Activated CD8-positive, alpha-beta memory T cell treated with anti-CD3 and anti-CD28 coated beads for 1 hour (primary cell): Measurements from ENCODE around the gene C11orf68.
"Not testable (repeated sequence)": the region's sequence is repeated elsewhere in the genome, so short reads cannot be mapped to it uniquely, and the experiment has no call there.

Source experiments
- DNase-seq, 2 donors: peaks; one replicate each; pipeline ENCODE4 v3.0.0-alpha.2; 2020; ENCODE audit warnings: low read depth in 1 of 2; ENCODE audit errors: extremely low read depth in 1 of 2

C11orf68 gene

DNA sequence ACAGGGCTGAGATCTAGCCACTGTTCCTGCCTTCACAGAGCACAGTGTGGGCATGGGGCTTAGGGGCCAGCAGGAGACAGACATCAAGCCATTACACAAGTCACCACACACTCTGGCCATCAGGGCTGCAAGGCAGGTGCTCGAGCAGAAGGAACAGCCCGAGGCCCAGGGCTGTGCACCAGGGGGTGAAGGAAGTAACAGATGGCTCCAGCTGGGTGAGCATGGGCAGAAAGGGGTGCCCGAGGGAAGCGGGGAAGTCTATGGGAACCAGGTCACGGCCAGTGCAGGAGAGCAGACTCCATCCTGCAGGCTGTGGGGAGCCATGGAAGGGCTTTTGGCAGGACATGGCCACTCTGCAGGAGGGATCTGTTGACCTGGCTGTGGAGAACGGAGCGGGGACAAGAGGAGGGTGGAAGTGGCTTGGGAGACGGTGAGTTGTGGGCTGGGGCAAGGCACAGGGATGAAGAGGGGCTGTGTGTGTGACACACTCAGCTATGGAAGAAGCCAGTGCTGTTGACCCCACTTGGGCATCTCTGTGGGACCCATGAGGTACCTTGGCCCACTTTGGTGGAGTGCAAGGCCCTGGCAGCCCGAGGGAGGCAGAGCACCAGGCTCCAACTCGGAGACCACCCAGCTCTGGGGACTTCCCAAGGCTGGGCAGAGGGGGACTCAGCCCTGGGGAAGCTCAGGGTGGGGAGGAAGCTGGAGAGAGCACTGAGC is 3.6 kb downstream of the C11orf68 start:
- DNase-seq, result no peak

DNA sequence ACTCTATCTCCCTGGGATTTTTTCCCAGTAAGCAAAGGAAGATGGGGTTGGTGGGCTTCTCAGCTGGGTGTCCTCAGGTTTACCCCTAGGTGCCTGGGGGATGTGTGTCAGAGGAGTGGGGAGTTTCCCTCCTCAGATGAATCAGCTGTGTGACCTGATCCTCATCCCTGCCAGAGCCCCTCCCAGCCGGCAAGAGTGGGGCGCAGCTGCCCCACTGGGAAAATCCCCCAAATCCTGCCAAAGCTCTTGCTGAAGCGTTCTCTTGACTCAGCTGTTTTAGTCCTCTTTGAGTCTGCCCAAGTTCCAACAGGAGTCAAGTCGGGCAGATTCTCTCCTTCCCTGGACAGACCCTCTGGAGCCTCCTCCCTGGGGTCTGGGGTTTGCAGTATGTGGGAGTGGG is 6.0 kb downstream of the C11orf68 start:
- no peak for DNase-seq

DNA sequence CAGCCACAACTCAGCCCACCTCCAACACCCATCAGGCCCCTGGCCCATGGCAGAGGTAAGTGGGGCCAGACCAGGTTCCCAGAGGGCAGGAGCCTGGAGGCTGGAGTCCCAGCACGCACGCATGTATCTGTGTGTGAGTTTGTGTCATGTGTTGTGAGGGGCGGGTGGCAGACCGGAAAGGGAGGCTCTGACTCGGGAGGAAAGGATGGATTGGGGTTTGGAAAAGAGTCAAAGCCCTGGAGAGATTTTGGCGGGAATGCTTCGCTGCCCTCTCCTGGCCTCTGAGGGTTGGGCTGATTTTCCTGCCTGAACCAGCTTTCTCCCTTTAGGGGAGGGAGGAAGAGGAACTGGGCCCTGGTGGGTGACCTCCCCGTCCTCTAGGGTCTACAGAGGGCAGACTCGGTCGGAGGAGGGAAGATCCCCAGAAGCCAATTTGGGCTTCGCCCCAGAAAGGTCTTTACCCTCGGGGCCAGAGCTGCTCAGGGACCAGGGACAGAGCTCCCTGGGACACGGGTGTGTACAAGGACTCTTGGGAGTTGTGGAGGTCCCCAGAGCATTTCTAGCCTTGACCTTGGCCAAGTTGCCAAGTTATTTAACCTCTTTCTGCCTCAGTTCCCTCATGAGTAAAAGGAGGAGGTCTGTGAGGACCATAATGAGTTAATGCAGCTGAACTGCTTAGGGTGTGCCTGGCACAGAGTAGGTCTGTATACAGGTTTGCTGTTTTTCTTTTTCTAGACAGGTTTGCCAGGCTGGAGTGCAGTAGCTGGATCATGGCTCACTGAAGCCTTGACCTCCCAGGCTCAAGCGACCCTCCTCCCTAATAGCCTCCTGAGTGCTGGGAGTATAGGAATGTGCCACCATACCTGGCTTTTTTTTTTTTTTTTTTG is 6.9 kb downstream of the C11orf68 start:
- no peak for DNase-seq

DNA sequence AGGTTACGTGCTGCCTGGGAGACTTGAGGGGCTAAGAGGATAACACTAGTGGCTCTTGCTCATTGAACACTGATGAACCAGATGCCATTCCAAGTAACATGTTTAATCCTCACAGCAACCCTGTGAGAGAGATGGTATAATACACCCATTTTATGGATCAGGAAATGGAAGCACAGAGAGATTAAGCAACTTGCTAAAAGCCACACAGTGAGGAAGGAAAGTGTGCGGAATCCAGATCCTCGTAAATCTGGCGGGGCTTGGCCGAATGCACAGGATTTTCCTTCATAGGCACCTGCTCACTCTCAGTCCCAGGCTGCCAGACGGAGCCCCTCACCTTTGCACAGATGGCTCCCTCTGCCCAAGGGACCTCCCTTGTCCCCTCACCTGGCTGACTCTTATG is 11.0 kb downstream of the C11orf68 start:
- DNase-seq, result no peak

DNA sequence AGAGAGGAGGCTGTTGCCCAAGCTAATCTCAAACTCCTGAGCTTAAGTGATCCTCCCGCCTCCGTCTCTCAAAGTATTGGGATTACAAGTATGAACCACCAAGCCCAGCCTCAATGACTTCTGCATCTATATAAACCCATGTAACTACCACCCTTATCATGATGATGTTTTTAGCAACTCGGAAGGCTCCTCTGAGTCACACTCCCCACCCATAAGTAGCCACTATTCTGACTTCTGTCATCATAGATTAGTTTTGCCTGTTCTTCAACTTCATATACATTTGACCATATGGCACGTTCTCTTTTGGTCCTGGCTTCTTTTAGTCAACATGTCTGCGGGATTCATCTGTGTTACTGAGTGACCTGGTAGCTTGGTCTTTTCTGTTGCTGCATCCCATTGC is 12.3 kb downstream of the C11orf68 start:
- no peak for DNase-seq

DNA sequence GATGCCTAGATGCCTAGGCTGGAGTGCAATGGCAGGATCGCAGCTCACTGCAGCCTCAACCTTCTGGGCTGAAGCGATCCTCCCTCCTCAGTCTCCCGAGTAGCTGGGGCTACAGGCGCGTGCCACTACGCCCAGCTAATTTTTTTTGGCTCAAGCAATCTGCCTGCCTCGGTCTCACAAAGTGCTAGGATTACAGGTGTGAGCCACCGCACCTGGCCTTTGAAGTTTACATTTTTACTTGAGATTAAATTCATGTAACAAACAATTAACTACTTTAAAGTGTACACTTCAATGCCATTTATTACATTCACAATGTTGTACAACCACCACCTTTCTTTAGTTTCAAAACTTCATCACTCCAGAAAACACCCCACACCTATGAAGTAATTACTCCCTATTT is 15.1 kb downstream of the C11orf68 start:
- DNase-seq, result no peak

DNA sequence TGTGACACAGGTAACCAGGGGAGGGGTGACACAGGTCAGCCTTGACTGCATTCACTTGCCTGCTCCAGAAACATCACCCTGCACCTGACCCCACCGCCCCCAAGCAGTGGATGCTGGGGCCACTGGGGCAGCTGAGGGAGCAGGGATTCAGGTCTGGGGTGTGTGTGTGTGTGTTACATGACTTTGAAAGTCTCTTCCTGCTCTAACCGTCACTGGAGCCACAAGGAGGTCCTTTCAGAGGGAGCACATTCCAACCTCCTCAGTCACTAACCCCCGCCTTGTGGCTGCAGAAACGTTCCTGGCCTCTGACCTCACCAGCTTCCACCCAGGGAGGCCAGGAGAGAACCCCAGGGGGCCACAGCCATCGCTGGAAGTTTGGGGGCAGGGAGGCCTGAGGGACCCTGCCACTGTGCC is 15.8 kb downstream of the C11orf68 start:
- DNase-seq, result no peak

DNA sequence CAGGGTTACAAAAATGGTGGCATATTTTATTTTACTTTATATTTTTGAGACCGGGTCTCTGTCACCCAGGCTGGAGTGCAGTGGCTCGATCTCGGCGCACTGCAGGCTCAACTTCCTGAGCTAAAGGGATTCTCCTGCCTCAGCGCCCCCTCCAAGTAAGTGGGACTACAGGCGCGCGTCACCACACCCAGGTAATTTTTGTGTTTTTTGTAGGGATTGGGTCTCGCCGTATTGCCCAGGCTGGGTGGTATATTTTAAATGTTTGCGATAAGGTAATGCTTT is 18.0 kb downstream of the C11orf68 start:
- DNase-seq, result no peak

DNA sequence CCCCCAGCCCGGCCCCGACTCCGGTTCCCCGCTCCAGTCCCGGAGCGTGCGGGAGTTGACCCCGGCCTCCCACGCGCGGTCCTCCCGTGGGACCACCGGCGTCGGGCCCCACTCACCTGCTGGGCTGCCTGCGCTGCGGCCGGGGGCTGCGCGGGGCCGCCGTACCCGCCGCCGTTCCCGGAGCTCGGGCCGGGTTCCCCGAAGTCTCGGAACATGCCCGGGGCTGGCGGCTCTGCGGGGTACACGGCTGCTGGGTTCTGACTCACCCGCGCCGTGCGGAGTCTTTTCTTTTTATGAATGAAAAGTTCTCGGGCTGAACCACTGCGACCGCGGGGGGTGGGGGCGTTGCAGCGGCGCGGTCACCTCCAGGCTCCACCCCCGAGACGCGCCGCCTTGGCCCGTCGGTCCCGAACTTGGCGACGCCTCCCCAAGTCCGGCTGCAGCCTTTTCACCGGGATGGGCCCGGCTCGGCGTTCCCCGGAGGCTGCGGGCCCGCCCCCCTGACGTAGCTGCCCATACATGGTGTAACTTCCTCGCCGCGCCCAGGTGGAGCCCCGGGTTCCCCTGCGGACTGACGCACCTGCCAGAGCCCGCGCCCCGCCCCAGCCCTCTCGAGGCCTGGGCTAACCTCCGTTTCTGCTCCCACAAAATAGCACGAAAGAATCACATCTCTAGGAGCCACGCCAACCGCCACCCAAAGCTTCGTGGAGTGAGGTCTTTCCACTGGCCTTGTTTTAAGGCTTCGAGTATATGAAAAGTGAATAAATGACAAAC is 18.6 kb downstream of the C11orf68 start, which contains the start of gene FOSL1:
Gene FOSL1, minus strand, starts transcription at position 264 of the 774 bp plus-strand sequence. Its CDS starts 49 bp downstream, at position 215.
- DNase-seq, result peak; percentile 86 to 90

DNA sequence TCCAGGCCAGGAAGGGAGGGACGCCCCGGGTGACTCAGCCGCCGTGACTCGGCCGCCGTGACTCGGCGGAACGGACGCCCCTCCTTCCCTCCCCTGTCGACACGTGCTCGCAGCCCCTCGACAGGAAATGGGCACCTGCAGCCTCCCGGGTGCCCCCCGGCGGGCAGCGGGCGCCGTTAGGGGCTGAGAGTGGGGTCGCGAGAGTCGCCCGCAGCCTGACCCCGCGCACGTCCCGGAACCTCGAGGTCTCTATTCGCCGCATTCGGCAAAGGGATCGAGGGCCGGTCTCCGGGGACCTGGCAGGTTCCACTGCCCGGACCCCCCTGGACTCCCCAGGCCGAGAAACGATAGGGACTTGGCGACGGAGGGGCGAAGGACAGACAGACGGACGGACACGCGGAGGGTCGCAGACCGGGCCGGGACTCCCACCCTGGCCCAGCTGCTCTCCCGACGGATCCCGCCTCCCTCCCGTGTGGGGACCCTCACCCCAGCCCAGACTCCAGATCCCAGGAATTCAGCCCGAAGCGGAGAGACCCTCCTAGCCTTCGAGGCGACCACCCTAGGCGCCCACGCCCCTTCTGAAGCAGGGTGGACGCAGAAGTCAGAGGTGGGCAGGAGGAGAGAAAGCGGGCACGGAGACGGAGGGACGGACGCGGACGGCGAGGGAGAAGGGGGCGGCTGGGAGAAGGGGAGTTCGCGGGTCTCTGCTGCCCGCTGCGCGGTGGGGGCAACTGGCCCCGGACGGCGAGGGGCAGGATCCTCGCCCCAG is 19.3 kb downstream of the C11orf68 start:
- DNase-seq, result peak in 1 of 2 donors; percentile 49

DNA sequence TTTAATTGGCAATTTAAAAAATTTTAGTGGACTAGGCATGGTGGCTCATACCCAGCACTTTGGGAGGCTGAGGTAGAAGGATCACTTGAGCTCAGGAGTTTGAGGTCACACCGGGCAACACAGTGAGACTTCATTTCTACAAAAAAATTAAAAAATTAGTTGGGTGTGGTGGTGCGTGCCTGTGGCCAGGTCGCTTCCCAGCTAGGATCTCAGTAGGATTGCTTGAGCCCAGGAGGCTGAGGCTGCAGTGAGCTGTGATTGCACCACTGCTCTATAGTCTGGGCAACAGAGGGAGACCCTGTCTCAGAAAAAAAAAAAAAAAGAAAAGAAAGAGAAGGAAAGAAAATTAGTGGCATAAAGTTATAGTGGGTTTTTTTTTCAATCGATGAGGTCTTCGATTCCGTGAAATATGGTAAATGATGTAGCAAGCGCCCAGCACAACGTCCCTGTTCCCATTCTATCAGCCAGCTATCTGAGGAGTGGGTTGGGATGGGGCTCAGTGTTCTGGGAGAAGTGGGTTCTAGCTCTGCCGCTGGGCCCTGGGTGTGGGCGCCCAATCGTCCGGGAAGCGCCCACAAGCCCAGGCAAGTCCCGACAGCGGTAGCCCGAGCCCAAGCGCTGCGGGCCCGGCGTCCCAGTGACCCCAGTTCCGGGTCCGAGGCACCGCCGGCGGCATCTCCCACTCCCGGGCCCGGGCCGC is 20.1 kb downstream of the C11orf68 start:
- no peak for DNase-seq

DNA sequence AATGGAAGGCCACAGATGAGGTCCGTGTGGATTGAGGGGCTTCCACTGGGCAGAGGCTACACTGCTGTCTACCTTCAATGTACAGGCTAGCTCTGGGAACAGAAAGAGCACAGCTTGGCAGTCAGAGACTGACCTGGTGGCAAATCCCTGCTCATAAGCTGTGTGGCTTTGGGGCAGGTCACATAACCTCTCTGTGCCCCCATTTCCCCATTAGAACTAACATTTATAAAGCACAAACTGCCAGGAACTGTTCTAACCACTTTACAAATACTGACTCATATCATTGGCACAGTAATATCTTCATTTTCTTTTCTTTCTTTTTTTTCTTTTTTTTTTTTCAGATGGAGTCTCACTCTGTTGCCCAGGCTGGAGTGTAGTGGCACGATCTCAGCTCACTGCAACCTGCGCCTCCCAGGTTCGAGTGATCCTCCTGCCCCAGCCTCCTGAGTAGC is 21.8 kb downstream of the C11orf68 start:
- no peak for DNase-seq

DNA sequence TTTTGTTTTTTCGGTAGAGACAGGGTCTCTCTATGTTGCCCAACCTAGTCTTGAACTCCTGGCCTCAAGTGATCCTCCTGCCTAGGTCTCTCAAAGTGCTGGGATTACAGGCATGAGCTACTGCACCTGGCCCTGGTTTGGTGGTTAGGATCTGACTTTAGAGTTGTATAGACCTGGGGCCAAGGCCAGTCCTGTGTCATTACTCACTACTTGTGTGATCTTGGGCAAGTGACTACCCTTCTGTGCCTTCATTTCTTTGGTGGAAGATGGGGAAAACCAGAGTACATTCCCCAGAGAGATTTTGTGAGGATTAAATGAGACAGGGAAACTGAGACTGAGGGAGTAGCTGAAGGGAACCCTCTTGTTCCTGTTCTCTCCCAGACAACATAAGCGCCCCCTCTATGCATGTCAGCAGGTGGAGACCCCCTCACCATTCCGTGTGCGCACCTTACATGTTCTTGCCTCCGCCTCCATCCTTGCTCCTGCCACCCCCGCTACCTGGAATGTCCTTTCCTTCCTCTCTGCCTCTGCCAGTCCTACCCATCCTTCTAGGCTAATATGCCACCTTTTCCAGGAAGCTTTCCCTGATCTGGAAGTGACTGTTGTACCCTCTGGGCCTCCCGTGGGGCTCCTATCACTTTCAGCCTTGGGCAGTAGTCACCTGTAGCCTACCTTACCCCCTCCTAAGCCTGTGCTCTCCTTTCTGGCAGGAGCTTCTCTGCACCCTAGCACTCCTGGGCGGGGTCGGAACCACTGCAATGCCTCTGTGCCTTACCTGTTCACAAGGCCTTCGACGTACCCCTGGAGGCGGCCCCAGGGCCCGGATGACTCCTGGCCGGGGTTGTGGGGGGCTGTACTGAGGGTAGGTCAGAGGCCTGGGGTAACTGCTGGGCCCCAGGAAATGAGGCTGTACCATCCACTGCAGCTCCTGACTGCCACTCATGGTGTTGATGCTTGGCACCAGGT is 22.5 kb downstream of the C11orf68 start:
- DNase-seq, result no peak

DNA sequence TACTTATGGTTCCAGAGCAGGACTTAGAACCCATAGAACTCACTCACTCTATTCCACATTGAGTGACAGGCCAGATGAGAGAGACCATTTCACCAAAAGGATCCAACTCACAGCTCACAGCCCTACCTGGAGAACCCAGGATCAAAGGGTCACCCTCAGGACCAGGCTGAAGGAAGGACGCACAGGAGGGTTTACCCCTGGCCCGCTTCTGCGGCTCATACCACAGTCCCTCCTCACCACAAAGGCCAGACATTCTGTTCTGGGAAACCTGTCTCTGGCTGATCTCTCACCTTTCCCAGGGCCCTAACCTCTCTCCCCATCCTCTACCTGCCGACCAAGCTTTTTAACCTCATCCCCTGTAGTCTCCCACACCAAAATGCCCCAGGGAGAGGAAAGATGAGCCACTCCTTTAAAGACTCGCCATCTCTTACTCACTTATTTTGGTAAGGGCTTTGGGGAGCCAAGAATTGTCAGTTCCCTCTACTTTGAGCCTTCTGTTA is 23.3 kb downstream of the C11orf68 start:
- no peak for DNase-seq

DNA sequence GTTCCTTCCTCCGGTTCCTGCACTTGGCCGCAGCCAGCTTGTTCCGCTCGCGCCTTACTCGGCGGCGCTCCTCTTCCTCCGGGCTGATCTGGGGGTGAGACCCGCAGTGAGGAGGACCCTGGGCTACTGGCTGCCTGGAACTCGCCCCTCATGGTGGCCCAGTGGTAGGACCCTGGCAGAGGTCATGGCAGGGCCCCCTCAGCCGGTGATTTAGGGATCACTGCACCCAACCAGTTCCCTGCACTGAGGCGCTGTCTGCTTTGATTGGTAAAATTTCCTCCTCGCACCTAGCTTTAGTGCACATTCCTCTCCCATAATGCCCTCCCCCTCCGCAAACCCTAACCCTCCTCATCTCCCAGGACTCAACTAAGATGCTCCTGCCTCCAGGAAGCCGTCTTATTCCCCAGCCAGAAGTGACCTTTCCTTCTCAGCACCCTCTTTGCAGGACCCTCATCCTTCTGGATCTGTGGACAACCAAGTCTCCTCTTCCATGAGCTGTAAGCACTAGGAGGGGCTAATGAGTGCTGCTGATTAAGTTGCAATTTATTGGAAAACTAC is 24.7 kb downstream of the C11orf68 start:
- DNase-seq, result no peak

DNA sequence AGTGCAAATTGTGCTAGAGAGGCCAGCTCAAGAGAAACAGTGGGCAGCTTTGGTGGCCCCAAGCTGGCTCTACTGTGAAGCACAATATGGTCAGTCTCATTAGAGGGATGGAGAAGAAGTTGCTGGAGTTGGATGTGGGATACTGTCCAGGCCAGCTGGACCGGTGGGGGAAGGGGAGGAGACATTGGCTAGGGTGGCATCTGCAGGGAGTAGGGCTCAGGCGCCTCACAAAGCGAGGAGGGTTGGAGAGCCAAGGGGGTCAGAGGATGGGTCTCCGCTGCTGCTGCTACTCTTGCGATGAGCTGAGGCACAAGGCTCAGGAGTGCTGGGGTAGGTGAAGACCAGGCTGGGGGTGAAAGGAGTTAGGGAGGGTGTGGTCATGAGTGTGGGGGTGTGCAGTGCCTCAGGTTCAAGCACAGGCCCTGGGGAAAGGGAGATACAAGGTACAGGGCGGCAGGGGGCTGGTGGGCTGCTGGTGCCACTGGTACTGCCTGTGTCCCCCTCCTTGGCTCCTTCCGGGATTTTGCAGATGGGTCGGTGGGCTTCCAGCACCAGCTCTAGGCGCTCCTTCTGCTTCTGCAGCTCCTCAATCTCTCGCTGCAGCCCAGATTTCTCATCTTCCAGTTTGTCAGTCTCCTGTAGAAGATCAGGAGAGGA is 26.1 kb downstream of the C11orf68 start:
- no peak for DNase-seq

DNA sequence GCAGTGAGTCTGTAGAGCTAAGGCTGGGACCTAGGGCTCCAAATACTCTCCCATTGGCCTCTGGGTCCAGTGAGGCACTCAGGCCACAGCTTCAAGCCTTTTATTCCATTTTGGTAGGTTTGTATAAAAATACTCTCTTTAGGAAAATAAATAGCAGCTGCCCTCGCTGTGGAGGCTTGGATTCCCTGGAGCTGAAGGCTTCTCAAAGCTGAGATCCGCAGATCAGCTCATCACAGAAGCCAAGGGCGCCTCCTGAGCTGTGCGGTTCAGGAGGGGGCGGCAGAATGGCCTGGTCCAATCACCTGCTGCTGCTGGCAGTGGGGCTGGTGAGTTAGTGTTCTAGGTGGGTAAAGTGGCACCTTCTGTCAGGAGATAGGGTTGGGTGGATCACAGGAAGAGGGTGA is 26.7 kb downstream of the C11orf68 start:
- DNase-seq, result not testable (repeated sequence)
